Bronchial epithelial cell (primary cell): ENCODE data around the gene RASAL3. TPM values are rescaled to one million over a fixed set of nuclear protein-coding genes. Genes with fewer than 3 reads are reported as not detected.
"Not testable (repeated sequence)": the region's sequence is repeated elsewhere in the genome, so short reads cannot be mapped to it uniquely, and the experiment has no call there.

Source experiments
- DNase-seq: peaks from one replicate; pipeline ENCODE4 v3.0.0-alpha.2; 2010; ENCODE audit warnings: low read depth
- FAIRE-seq: peaks from 2 replicates; lab custom pipeline; 2011; peaks lifted over from hg19 to GRCh38; lab: Jason Lieb, UNC
- H3K27me3 ChIP-seq: 2 replicates; pipeline ENCODE4 v1.5.1; 2011; ENCODE audit warnings: low read length; ENCODE audit not compliant: control insufficient read depth, insufficient read depth
- H3K36me3 ChIP-seq: 2 replicates; pipeline ENCODE4 v1.5.1; 2011; ENCODE audit warnings: low read length; ENCODE audit not compliant: control insufficient read depth, insufficient read depth
- H3K4me3 ChIP-seq: 2 replicates; pipeline ENCODE4 v1.5.1; 2011; ENCODE audit warnings: mild to moderate bottlenecking, low read depth, low read length, control low read depth
- total RNA-seq: library from RNA; depleted of rRNA; stranded (reverse); fragments of >200 nt; gene quantifications from 2 replicates; pipeline ENCODE4 v1.2.1, GENCODE V29; 2014
- TF ChIP-seq, protein P1 (sequence below): IDR thresholded peaks from 2 replicates; pipeline ENCODE4 v1.5.1; 2011; ENCODE audit warnings: mild to moderate bottlenecking, moderate library complexity, low read length, control low read depth, inconsistent platforms; ENCODE audit not compliant: insufficient read depth, severe bottlenecking

Gene RASAL3
- total RNA-seq, 1 donor from 2014 or later = not detected

DNA sequence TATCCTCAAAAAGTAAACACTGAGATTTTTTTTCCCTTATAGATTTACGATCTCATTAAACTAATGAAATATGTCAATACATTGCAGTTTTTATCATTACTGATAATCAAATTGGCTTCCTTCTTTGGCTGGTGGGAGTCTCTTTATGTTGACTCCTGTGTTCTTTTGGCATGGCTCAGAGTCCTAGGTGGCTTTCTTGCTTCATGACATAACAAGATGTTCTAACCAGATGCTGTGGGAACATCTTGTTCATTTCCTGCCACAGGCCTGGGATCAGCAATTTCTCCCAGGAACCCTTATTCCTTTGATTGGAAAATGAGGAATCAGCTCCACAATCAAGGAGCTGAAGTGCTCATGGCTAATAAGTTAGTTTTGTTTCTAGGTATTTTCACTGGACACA lies 30.8 kb upstream of the RASAL3 start:
- H3K27me3 ChIP-seq = no peaks in the 10 kb centered on the region

DNA sequence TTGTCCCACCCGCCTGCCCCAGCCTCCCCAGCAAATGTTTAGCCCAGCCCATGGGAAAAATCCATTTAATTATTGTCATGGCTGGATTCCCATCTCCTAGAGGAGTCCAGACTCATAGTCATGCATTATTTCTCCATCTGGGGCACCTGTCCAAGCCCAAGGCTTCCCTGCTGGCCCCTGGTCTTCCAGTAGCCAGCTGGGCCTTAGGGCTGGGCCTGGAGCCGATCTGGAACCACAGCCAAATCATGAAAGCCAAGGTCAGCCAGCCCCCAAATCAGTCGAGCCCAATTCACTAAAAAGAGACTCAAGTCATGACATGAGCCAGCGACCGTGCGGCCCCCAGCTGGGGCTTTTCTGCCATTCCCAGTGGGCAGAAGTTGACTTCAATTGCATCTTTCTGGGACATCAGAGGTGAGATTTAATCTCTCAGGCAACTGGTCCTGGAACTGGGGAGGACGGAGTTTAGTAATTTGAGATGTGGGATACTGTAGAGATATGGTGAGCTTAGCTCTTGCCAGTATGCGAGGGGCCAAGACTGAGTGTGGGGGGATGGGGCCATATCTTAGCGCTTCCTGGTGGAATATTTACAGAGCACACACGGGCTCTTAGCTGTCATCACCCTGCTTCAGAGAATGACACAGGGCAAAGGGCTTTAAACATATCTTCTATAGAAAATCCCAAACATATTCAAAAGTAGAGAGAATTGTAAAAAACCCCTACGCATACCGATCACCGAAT lies 24.3 kb upstream of the RASAL3 start:
- no peak for FAIRE-seq
- TF ChIP-seq, protein P1, sequence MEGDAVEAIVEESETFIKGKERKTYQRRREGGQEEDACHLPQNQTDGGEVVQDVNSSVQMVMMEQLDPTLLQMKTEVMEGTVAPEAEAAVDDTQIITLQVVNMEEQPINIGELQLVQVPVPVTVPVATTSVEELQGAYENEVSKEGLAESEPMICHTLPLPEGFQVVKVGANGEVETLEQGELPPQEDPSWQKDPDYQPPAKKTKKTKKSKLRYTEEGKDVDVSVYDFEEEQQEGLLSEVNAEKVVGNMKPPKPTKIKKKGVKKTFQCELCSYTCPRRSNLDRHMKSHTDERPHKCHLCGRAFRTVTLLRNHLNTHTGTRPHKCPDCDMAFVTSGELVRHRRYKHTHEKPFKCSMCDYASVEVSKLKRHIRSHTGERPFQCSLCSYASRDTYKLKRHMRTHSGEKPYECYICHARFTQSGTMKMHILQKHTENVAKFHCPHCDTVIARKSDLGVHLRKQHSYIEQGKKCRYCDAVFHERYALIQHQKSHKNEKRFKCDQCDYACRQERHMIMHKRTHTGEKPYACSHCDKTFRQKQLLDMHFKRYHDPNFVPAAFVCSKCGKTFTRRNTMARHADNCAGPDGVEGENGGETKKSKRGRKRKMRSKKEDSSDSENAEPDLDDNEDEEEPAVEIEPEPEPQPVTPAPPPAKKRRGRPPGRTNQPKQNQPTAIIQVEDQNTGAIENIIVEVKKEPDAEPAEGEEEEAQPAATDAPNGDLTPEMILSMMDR = no peak

More for the DNA sequence above, 30.8 kb upstream of the RASAL3 start:
- TF ChIP-seq, protein P1 = no peak
- DNase-seq = no peak
- FAIRE-seq = no peak
- H3K36me3 ChIP-seq = no peaks in the 10 kb centered on the region
- H3K4me3 ChIP-seq = no peak overlapping the region

GRCh38 chr19:15487038-15487437 lies 22.7 kb upstream of the RASAL3 start:
- FAIRE-seq = no peak
- TF ChIP-seq, protein P1 = no peak
- DNase-seq = no peak
- H3K27me3 ChIP-seq = no peaks in the 10 kb centered on the region
- H3K36me3 ChIP-seq = no peaks in the 10 kb centered on the region
- no peak overlapping the region for H3K4me3 ChIP-seq

More for the DNA sequence above, 24.3 kb upstream of the RASAL3 start:
- Histone ChIP-seq H3K4me3 (no peak overlapping the region), H3K27me3 (no peaks in the 10 kb centered on the region), H3K36me3 (no peaks in the 10 kb centered on the region)
- DNase-seq = no peak

DNA sequence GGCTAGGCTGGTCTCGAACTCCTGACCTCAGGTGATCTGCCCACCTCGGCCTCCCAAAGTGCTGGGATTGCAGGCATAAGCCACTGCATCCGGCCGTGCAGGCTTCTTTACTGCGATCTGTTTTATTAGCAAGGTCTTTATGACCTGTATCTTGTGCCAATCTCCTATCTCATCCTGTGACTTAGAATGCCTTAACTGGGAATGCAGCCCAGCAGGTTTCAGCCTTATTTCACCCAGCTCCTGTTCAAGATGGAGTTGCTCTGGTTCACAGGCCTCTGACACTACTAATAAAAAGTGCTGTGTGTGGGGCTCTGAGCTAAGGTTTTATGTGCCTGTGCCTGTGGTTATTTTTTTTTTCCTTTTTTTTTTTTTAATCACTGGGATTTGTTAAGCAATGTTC lies 21.4 kb upstream of the RASAL3 start:
- FAIRE-seq, H3K4me3 ChIP-seq, H3K27me3 ChIP-seq, H3K36me3 ChIP-seq, DNase-seq: not testable (repeated sequence)

DNA sequence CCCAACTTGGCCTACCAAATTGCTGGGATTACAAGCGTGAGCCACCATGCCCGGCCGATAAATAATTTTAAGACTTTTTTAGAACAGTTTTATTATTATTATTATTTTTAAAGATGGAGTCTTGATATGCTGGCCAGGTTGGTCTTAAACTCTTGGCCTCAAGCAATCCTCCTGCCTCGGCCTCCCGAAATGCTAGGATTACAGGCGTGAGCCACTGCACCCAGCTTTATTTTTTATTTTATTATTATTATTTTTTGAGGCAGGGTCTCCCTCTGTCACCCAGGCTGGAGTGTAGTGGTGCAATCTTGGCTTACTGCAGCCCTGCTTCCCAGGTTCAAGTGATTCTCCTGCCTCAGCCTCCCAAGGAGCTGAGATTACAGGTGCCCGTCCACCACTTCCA lies 16.7 kb upstream of the RASAL3 start:
- not testable (repeated sequence) for FAIRE-seq, H3K27me3 ChIP-seq, DNase-seq, H3K36me3 ChIP-seq, H3K4me3 ChIP-seq

DNA sequence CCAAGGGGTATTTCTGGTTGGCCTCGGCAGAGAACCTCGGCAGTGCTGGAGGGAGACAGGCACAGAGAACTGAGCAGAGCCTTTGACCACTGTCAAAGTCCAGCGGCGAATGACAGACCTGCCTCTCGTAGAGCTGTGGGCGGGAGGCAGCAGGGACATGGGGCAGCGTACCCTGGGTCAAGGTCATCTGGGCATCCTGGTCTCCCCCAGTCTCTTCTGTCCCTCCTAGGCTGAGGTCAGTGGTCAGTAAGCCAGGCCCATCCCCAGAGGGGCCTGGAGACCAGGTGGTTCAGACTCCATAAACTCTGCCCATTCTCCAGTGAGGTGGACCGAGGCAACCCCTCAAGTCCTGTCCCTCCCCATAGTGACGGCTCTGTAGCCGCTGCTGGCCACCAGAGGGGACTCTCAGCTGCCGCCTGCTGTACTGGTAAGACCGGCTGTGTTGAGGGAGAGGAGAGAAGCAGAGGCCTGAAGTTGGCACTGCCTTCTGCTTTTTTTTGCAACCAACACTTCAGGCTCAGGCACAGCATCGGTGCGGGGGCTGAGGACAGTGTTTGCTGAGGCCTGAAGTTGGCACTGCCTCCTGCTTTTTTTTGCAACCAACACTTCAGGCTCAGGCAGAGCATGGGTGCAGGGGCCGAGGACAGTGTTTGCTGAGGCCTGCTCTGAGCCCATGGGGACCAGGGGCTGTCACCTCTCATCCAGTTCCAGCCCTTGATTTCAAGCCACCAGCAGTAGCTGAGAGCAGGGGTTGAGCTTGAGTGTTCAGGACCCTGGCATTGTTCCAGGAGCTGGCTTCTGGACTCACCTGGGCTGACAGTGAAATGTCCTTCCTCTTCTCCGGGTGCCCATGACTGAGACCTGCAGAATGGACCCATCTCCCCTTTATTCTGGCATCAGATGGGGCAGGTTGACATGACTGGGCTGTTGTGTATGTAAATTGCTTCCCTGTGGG lies 15.3 kb upstream of the RASAL3 start, which contains the start of gene PGLYRP2:
Gene PGLYRP2 (minus strand): TSS at position 111 of the 955 bp plus-strand sequence. CDS start 130 bp downstream, outside the sequence.
- no peaks in the 10 kb centered on the region for H3K36me3 ChIP-seq
- no peaks in the 10 kb centered on the region for H3K27me3 ChIP-seq
- FAIRE-seq = peak; percentile 52
- peak; percentile 36 for DNase-seq
- H3K4me3 ChIP-seq = no peak within 1 kb of the TSS
- TF ChIP-seq, protein P1 = peak; percentile 47
